ENCODE data around the gene UBE2V1.
"Not testable (repeated sequence)": the region's sequence is repeated elsewhere in the genome, so short reads cannot be mapped to it uniquely, and the experiment has no call there.

The UBE2V1 gene

GRCh38 chr20:50092436-50092835, 20.5 kb downstream of the UBE2V1 start:
- no peak for DNase-seq

- DNase-seq: no peak
These were observed 23.2 kb downstream of the UBE2V1 start for GRCh38 chr20:50089787-50090177.

GRCh38 chr20:50089140-50089786, 23.7 kb downstream of the UBE2V1 start:
- DNase-seq: peak; percentile 15

DNA sequence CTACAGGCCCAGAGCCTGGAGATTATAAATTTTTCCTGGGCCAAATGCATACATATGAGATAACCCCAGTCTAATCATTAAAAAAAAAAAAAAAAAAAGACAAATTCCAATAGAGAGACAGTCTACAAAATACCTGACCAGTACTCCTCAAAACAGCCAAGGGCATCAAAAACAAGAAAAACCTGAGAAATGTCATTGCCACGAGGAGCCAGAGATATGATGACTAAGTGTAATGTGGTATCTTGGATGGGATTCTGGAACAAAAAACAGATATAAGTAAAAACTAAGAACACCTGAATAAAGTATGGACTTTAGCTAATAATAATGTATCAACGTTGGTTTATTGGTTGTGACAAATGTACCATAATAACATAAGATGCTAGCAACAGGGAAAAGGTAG, 24.9 kb downstream of the UBE2V1 start:
- no peak for DNase-seq

DNA sequence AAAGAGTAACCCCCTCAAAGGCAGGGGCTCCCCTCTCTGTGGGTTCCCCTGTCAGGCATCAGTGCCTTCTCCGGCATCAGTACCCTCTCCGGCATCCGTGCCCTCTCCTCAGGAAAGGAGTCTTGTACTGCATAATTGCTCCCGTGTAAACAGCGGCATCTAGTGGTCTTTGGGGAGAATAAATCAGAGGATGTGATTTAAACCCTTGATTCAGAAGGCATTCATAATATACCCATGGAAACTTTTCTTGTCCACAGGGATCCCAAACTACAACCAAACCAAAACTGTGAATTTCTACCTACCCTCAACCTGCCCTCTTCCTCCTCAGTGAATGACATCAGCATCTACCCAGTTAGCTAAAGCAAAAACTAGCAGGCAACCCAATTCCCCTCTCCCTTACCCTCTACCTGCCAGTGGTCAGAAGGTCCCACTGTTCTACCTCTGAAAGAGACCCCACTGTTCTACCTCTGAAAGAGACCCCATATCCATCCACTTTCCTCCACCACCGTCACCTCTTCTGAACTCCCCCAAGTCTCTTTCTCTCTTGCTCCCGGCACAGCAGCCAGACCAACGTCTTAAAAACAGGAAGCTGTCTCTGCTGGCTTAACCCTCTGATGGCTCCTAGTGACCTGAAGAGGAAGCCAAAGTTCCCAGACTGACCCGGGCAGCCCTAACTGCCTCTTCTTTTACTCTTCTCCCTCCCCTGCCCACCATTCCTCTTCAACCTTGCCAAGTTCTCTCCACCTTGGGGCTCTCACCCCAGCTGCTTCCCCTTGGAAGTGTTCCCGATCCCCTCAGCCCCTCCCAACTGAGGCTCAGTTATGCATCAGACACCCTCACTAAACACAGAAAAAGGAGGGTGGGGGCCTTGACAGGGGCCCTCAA, 27.2 kb downstream of the UBE2V1 start:
- peak; percentile 51 for DNase-seq

DNA sequence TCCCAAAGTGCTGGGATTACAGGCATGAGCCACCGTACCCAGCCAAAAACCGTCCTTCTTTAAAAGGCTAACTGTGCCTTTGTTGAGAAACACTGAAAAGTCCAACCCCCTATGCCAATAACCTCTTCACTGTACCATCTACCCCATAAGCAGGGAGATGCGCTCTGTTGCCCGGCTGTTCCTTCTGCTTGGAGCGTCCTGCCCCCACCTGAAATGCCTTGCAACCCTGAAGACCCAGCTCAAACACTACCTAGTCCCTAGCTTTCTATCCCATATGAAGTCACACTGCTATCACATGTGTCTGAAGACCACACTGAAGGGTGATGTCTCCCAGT, 27.8 kb downstream of the UBE2V1 start:
- no peak for DNase-seq

DNA sequence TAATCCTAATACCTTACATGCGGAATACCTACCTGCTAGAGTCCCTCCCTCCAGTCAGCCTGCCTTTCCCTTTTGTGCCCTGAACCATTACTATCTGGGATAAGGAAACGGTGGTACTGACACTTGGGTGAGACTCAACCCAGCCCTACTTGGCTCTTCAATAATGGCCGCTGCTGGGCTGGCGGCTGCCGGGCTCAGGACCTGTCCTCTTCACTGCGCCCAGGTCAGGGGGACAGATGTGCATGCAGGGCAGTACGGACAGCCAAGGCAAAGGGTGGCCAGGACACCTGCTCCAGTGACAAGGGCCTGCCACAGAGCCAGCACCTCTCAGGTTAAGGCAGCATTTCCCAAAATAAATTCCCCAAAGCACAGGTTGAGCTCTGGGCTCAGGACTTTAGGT, 29.9 kb downstream of the UBE2V1 start:
- DNase-seq: no peak

GRCh38 chr20:50082056-50082455, 30.9 kb downstream of the UBE2V1 start:
- not testable (repeated sequence) for DNase-seq

DNA sequence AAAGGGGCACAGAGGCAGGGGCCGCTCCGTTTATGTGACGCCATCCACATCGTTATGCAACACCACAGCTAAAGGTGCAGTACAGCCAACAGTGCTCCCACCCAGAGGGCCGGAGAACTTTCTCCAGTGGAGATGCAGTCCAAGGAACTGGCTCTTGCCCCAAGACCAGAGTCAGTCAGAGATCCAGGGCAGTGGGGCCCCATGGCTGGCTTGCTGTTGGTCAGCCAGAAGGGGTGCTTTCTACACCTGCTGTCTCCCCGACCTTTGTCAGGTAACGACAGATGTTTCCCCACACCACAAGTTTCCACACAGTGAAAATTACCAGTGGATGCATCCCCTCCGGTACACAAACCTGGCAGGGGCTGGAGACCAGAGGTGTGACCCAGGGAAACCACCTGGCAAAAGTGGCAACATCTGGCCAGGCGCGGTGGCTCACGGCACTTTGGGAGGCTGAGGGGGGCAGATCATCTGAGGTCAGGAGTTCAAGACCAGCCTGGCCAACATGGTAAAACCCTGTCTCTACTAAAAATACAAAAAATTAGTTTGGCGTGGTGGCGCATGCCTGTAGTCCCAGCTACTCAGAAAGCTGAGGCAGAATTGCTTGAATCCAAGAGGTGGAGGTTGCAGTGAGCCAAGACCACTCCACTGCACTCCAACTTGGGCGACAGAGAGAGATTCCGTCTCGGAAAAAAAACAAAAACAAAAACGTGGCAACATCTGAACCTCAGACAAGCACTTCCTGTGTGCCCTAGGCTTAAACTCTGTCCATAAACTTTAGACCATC, 34.9 kb downstream of the UBE2V1 start:
- DNase-seq: no peak

DNA sequence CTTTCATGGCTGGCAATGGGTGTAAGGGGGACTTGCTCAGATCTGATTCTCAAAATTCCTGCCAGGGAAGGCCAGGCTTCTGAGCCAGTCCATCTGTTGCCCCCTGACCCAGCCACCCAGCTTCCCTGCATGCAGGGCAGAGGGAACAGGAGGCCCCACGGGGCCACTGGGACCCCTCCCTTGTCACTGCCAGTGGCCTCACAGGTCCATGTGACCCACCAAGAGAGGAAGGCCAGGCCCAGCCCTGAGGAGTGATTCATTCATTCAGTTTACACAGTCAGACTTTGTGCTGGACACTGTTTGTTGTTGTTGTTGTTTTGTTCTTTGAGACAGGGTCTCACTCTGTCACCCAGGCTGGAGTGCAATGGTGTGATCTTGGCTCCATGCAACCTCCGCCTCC, 39.5 kb downstream of the UBE2V1 start:
- DNase-seq: no peak

GRCh38 chr20:50071039-50071888, 41.7 kb downstream of the UBE2V1 start:
- DNase-seq: peak; percentile 92

GRCh38 chr20:50070361-50070760, 42.6 kb downstream of the UBE2V1 start:
- no peak for DNase-seq

DNA sequence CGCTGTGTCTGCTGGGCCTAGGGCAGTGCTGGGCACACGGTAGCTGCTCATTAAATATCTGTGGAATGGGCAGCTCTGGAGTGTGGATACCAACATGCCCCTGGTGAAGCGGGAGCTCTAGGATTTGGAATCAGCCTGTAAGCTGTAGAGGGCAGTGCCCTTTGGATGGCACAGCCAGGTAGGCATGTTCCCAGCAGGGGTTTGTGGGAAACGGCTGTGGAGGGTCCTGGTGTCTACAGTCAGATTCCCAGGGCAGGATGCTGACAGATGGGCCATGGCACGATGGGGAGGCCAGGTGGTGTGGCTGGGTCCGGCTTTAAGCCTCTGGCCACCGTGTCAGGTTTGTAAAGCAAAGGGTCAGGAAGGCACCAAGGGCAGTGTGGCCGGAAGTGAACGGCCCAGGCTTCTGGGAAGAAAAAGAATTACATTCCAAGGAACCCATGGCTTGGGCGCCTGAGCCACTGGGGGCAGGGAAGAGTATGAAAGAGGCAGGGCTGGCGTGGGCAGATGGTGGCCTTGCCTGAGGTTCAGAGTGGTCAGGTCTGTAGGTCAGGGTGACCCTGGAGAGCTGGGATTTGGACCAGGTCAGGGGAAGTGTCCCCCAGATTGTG, 44.8 kb downstream of the UBE2V1 start:
- no peak for DNase-seq

DNA sequence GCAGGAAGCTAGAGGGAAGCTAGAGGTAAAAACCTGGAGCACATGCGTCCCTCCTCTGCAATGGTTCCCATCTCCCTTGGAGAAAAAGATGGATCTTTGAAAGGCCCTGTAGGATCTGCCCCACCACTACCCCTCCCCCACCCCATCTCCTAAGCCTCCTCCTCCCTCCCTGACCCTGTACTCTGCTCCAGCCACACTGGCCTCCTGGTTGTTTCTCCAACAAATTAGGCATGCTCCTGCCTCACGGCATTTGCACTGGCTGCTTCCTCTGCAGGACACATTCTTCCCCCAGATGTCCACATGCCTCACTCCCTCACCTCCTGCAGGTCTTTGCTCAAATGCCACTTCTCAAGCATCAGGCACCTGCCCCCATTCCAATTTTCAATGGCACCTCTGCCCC, 45.5 kb downstream of the UBE2V1 start:
- no peak for DNase-seq

- DNase-seq: no peak
These were observed 45.9 kb downstream of the UBE2V1 start for GRCh38 chr20:50067018-50067417.

DNA sequence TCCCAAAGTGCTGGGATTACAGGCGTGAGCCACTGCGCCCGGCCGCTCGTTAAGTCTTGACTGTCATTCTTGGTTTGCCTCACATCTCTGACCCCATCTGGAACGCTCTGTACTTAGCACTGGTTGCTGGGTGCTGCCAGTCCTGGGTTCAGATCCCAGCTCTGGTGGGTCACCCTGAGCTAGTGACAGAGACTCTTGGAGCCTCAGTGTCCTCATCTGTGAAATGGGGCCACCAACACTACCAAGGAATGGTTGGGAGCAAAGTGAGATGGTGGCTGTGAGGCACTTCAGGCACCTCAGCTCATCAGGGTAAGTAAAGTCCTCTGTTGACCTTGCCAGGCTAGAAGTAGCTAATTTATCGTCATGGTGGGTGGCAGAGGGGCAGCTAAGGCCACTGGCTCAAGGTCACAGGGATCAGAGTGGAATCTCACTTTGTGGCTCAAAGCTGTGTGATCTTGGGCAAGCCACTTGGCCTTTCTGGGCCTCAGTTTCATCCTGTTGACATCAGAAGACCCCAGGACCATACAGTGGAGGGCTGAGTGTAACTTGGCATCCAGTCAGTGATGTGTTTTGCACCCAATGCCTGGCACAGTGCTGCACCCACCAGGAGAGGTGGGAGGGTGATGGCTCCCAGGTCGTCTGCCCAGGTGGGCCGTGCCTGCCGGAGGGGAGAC, 46.7 kb downstream of the UBE2V1 start:
- DNase-seq: no peak

- DNase-seq: no peak
These were observed 47.7 kb downstream of the UBE2V1 start for GRCh38 chr20:50065325-50065615.

- DNase-seq: not testable (repeated sequence)
These were observed 49.2 kb downstream of the UBE2V1 start for GRCh38 chr20:50063763-50064162.

- DNase-seq: no peak
These were observed 50.7 kb downstream of the UBE2V1 start for GRCh38 chr20:50062006-50062838.

- no peak for DNase-seq
These were observed 51.6 kb downstream of the UBE2V1 start for GRCh38 chr20:50061151-50062005.
